HG03139 (cell line): ENCODE results near the gene DNAH3.
"Not testable (repeated sequence)": the region's sequence is repeated elsewhere in the genome, so short reads cannot be mapped to it uniquely, and the experiment has no call there.

Source experiments
- ATAC-seq: cut with Tn5 transposase; IDR thresholded peaks from one replicate; pipeline ENCODE4 v1.9.1; 2021; ENCODE audit not compliant: unreplicated experiment

Gene DNAH3

GRCh38 chr16:20944861-20945574 is 205.6 kb downstream of the DNAH3 start:
- no peak for ATAC-seq

GRCh38 chr16:20942256-20942655 is 208.4 kb downstream of the DNAH3 start:
- ATAC-seq: no peak

DNA sequence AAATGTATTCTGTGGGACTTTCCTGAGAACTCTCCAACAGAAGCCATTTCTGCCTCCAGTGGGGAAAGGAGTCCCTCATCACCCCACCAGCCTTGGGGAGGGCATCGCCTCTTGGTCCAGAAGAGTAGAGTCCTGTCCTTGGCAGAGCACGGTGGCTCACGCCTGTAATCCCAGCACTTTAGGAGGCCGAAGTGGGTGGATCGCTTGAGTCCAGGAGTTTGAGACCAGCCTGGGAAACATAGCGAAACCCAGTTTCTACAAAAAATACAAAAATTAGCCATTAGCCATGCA is 209.1 kb downstream of the DNAH3 start:
- no peak for ATAC-seq

- ATAC-seq: no peak
Measured at GRCh38 chr16:20940871-20941635, 209.6 kb downstream of the DNAH3 start.

GRCh38 chr16:20939611-20940010 is 211.0 kb downstream of the DNAH3 start:
- ATAC-seq: no peak

GRCh38 chr16:20938426-20938825 is 212.2 kb downstream of the DNAH3 start:
- ATAC-seq: no peak

DNA sequence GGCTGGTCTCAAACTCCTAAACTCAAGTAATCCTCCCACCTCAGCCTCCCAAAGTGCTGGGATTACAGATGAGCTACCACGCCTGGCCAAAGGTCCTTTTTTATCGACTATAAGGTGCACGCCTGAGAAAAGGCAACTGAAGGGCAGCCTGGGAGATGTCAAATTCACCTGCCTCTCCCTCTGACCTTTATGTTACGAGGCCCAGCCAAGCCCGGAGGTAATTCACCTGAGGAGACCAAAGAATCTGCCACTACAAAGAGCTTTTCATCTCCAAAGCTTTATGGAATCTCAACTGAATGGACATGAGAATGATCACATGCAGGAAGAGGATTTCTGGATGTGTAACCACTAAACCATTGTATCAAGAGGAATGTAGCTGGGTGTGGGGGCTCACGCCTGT is 212.9 kb downstream of the DNAH3 start:
- ATAC-seq: no peak

DNA sequence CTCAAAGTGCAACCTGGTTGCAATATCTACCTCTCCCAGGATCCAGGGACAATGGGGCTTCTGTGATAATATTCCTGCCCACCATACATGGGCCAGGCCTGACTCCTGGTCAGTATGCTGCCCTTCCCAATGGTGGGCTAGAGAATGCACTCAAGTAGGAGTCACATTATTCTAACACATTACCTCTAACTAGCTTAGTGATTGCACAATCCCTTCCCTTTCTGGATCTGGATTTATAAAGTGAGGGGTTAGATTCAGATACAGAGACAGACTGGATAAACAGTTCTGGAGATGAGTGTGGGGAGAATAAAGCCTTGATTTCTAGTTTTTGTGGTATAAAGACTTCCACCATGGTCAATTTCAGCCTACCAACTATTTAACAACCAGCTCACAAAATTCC is 217.1 kb downstream of the DNAH3 start:
- no peak for ATAC-seq

DNA sequence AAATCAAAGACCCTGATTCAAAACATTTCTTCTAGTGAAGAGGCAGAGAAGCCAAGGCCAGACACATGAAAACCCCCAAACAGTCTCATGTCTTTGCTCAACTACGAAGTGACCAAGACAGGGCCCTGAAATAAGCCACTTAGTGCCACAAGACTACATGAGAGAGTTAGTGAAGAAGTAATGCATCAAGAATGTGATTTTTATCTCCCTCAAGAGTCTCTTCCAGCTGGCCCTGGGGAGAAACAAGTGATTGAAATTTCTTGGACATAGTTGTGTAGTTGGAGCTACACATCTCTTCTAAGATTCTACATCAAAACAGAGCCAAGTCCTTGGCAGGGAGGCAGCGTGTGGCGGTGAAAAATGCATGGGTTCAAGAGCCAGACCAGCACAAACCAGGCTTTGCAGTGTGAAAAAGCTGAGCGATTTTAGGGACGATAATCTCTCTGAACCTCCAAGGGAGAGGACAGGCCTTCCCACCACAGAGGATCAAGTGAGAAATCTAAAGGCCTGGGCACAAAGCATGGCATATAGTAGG is 219.5 kb downstream of the DNAH3 start:
- ATAC-seq: no peak

DNA sequence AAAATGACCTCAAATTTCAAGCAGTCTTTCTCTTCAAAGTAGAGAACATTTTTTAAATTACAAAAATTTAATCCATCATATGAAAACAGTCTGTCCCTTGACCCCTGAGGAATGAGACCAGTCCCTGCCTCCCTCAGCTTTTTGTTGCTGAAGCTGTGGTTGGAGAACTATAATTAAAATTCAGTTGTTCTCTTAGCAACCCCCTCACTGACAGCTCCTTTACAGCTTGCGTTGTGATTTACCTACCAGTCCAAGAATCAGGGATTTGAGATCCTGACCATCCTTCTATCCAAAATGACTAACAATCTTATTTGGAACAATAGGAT is 220.3 kb downstream of the DNAH3 start:
- no peak for ATAC-seq

- ATAC-seq: not testable (repeated sequence)
Measured at GRCh38 chr16:20929676-20930364, 220.8 kb downstream of the DNAH3 start.

- ATAC-seq: no peak
Measured at GRCh38 chr16:20928774-20929411, 221.8 kb downstream of the DNAH3 start.

- ATAC-seq: no peak
Measured at GRCh38 chr16:20925751-20926150, 224.9 kb downstream of the DNAH3 start.

- no peak for ATAC-seq
Measured at GRCh38 chr16:20923876-20924275, 226.8 kb downstream of the DNAH3 start.

DNA sequence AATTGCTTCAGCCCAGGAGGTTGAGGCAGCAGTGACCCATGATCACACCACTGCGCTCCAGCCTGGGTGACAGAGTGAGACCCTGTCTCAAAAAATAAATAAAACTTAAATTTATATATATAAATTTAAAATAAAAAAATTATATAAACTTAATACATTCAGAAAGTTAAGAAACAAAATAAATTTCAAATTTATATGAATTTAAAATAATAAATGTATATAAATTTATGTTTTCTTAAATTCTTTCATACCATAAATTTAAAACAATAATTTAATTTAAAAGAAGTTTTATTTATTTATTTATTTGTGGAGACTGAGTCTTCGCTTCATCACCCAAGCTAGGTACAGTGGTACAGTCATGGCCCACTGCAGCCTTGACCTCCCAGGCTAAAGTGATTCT is 229.8 kb downstream of the DNAH3 start:
- ATAC-seq: no peak

DNA sequence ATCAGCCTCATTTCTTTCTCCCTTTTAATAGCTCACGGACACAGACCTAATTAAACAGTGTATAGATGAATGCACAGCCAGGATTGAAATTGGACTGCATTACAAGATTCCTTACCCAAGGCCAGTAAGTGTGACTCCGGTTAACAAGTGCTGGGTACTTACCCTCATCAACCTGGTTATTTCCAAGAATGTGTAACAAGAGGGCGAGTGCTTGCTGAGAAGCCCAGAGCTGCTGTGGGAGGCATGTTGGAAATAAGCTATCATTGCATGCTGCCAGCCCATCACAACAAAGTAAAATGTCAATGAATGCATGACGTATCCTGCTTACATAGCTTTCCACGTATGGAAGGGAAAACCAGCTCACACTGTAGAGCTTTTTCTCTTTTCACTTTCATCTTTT is 230.6 kb downstream of the DNAH3 start:
- no peak for ATAC-seq

DNA sequence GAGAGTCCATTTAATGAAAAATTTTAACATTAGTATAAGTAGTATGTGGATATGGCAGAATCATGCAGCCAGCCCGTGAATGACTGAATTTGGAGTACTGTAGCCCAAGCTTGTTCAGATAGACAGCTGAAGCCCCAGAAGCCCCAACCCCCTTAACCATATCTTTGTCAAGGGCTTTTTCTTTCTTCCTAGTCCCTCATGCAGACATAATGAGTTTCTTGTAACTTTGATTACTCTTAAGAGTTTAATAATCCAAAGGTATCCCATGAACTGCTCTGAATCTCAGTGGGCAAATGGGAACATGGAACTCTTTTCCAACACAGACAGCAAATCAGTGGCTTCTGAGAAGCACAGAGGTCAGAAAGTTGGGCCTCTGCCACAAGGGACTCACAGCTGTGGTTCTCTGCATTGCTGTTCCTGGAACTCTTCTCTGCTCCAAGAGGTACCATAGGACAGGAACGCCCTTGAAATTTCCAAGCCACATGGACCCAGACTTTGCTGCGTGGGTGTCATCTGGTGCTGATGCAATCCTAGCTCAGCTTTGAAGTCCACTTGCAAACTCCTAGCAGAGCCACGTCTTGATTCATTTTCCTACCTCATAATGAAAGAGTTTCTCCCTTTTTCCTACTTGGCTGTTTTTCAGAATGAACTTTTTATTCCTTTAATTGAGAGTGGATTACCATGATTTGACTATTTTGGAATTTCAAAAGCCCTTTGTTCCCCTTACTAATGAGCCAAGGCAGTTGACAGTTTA is 232.0 kb downstream of the DNAH3 start:
- no peak for ATAC-seq

- ATAC-seq: no peak
Measured at GRCh38 chr16:20916942-20917341, 233.7 kb downstream of the DNAH3 start.

GRCh38 chr16:20916289-20916688 is 234.4 kb downstream of the DNAH3 start:
- no peak for ATAC-seq

- no peak for ATAC-seq
Measured at GRCh38 chr16:20911361-20911760, 239.3 kb downstream of the DNAH3 start.

- ATAC-seq: no peak
Measured at GRCh38 chr16:20910781-20911321, 239.8 kb downstream of the DNAH3 start.
